Nephron progenitor cell (in vitro differentiated cells): ENCODE results near the gene NRAP.

ENCODE experiments used
- DNase-seq: peaks from one replicate; pipeline ENCODE4 v3.0.0; 2021
- H3K27ac Mint-ChIP-seq: 2 replicates; pipeline ENCODE4 v1.8.0; 2021; ENCODE audit warnings: mild to moderate bottlenecking, moderate library complexity, mixed read lengths
- H3K27me3 Mint-ChIP-seq: 2 replicates; pipeline ENCODE4 v1.8.0; 2021; ENCODE audit warnings: mild to moderate bottlenecking, low read depth, mixed read lengths; ENCODE audit not compliant: poor library complexity
- H3K36me3 Mint-ChIP-seq: 2 replicates; pipeline ENCODE4 v1.8.0; 2021; ENCODE audit warnings: low read depth, mixed read lengths
- H3K4me1 Mint-ChIP-seq: 2 replicates; pipeline ENCODE4 v1.8.0; 2021; ENCODE audit warnings: mixed read lengths
- H3K4me3 Mint-ChIP-seq: 2 replicates; pipeline ENCODE4 v1.8.0; 2021; ENCODE audit warnings: mild to moderate bottlenecking, moderate library complexity, mixed read lengths
- H3K9me3 Mint-ChIP-seq: 2 replicates; pipeline ENCODE4 v1.8.0; 2021; ENCODE audit warnings: mild to moderate bottlenecking, moderate library complexity, mixed read lengths
- TF ChIP-seq, protein P1 (sequence below): fragments of 200-600 bp; sonication (generic); IDR thresholded peaks from 2 replicates; pipeline ENCODE4 v1.5.0; 2021; ENCODE audit warnings: antibody characterized with exemption

Gene NRAP

DNA sequence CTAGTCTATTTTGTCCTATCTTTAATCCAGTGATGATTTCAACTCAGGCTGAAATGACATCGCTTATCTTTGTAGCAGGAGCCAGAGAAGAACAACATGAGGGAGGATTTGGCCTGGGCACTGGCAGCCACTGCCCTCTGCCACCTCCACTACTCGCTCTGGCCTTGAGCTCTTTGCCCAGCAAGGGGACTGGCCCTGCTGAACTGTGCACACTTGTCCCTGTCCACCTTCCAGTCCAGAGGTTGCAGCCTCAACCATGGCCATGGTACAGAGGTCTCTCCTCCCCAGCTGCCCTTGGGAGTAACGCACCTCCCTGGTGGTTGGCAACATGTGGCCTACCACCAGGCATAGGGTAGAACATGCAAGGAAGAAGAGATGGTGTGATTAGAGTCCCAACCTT, 102.6 kb downstream of the NRAP start:
- no peaks in the 10 kb centered on the region for H3K9me3 Mint-ChIP-seq
- H3K27me3 Mint-ChIP-seq: peaks cover 67% of the 10 kb centered on the region
- no peak for DNase-seq
- H3K27ac Mint-ChIP-seq: no peak overlapping the region
- TF ChIP-seq, protein P1, sequence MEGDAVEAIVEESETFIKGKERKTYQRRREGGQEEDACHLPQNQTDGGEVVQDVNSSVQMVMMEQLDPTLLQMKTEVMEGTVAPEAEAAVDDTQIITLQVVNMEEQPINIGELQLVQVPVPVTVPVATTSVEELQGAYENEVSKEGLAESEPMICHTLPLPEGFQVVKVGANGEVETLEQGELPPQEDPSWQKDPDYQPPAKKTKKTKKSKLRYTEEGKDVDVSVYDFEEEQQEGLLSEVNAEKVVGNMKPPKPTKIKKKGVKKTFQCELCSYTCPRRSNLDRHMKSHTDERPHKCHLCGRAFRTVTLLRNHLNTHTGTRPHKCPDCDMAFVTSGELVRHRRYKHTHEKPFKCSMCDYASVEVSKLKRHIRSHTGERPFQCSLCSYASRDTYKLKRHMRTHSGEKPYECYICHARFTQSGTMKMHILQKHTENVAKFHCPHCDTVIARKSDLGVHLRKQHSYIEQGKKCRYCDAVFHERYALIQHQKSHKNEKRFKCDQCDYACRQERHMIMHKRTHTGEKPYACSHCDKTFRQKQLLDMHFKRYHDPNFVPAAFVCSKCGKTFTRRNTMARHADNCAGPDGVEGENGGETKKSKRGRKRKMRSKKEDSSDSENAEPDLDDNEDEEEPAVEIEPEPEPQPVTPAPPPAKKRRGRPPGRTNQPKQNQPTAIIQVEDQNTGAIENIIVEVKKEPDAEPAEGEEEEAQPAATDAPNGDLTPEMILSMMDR: no peak
- peaks cover 44% of the 10 kb centered on the region for H3K4me1 Mint-ChIP-seq
- H3K4me3 Mint-ChIP-seq: no peak overlapping the region
- H3K36me3 Mint-ChIP-seq: no peaks in the 10 kb centered on the region

DNA sequence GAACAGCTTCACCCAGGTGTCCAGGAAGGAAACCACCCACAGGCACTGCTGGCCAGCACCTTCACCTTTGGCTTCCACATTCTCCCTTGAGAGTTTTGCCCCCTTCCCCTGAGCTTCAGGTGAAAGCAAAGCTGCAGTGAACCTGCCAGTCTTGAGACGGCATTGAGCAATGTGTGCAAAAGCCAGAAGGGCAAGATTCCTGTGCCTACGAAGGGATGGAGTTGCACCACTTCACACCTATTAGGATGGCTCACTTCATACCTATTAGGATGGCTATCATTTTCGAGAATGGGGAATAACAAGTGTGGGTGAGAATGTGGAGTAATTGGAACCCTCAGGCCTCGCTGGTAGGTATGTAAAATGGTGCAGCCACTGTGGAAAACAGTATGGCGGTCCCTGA, 103.8 kb downstream of the NRAP start:
- no peak for DNase-seq
- Mint-ChIP-seq H3K27me3 (peaks cover 69% of the 10 kb centered on the region), H3K27ac (no peak overlapping the region), H3K4me1 (peaks cover 35% of the 10 kb centered on the region), H3K4me3 (no peak overlapping the region), H3K9me3 (no peaks in the 10 kb centered on the region), H3K36me3 (no peaks in the 10 kb centered on the region)
- TF ChIP-seq, protein P1: no peak

DNA sequence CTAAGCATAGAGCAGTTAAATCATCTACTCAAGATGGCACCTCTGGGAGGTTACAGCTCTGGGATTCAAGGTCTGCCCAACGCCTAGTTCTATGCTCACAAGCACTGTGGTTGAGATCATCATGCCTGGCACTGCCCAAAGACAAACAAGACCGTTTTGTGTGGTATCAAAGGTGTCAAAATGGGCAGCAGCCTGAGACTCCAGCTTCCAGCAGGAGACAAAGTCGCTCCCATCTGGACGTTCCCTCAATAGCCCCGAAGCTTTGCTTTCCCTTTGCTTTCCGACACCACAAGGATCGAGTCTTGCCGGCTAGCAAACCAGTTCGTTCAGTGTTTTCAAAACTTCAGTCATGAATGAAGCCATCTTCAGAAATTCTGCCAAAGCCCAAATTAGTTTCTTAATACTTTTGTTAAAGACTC, 105.9 kb downstream of the NRAP start:
- peaks cover 59% of the 10 kb centered on the region for H3K27me3 Mint-ChIP-seq
- TF ChIP-seq, protein P1: no peak
- no peak overlapping the region for H3K4me3 Mint-ChIP-seq
- no peaks in the 10 kb centered on the region for H3K36me3 Mint-ChIP-seq
- no peak for DNase-seq
- no peak overlapping the region for H3K27ac Mint-ChIP-seq
- H3K9me3 Mint-ChIP-seq: no peaks in the 10 kb centered on the region
- H3K4me1 Mint-ChIP-seq: peaks cover 14% of the 10 kb centered on the region

DNA sequence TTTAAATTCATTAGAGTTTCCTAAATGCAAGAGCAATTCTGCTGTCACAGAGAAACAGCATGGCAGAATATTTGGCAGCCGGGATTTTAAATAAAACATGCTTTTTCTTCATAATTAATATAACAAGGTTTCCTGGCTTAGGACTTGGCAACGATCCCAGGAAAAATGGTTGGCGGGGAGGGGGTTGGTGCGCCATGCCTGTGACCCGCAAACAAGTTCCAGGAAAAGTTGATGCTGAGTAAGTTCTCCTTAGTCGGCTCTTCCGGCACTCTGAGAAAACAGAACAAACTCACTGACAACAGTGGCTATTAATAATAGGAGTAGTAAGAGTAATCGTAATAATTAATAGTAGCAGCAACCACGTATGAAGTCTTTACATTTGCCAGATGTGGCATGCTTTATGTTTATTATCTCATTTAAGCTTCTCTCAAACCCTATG, 106.4 kb downstream of the NRAP start:
- H3K4me3 Mint-ChIP-seq: no peak overlapping the region
- H3K9me3 Mint-ChIP-seq: no peaks in the 10 kb centered on the region
- peaks cover 9% of the 10 kb centered on the region for H3K4me1 Mint-ChIP-seq
- no peaks in the 10 kb centered on the region for H3K36me3 Mint-ChIP-seq
- no peak overlapping the region for H3K27ac Mint-ChIP-seq
- H3K27me3 Mint-ChIP-seq: peaks cover 57% of the 10 kb centered on the region
- TF ChIP-seq, protein P1: no peak
- DNase-seq: no peak

DNA sequence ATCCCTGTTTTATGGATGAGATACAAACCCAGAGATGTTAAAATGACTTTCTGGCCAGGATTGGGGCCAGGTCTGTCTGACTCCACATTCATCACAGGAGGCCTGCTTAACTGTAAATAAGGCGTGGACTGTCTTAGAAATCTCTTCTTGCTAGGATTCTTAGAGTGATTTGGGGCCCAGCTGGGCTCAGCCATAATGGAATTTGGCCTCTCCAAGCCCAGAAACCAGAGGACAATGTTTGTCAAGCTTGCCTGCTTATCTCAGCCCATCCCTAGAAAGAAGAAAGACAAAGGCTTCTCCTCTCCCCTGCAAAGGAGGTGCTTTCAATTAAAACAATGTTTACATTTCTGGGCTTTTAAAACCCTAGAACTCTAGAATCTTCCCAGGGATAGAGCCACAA, 108.1 kb downstream of the NRAP start:
- no peak for DNase-seq
- Mint-ChIP-seq H3K36me3 (no peaks in the 10 kb centered on the region), H3K4me3 (no peak overlapping the region), H3K4me1 (peaks cover 12% of the 10 kb centered on the region), H3K27me3 (peaks cover 46% of the 10 kb centered on the region), H3K9me3 (peaks cover 2% of the 10 kb centered on the region), H3K27ac (no peak overlapping the region)
- TF ChIP-seq, protein P1: no peak

DNA sequence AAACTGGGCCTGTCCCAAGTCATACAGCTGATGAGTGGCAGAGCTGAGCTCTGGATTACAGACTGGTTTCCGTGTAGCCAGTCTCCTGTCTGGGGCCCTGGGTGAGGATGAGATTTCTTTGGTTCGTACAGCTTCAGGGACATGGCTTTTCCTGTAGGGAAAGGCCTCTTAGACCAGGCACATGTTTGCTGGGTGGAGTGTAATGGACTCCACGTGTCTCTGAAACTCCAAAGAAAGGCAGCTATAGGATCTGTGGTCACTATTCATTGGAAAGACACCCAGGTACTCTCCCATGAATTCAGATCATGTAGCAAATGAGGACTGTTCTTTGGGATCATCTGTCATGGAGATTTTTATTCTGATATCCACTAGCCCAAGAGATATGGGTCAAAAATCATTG, 108.6 kb downstream of the NRAP start:
- Mint-ChIP-seq H3K4me3 (no peak overlapping the region), H3K27me3 (peaks cover 43% of the 10 kb centered on the region), H3K36me3 (no peaks in the 10 kb centered on the region)

More for the DNA sequence above, 108.6 kb downstream of the NRAP start:
- no peak overlapping the region for H3K27ac Mint-ChIP-seq
- H3K4me1 Mint-ChIP-seq: peaks cover 17% of the 10 kb centered on the region
- TF ChIP-seq, protein P1: no peak
- H3K9me3 Mint-ChIP-seq: peaks cover 5% of the 10 kb centered on the region
- no peak for DNase-seq
